ENCODE data around the gene CYP11A1.

The CYP11A1 gene

GRCh38 chr15:74391582-74392450 is 24.4 kb upstream of the CYP11A1 start:
- no peak for TF ChIP-seq SIN3A (IDR thresholded peaks at IDR 0.05; ENCODE audit: borderline replicate concordance, insufficient read depth, low read length)
- no peak for TF ChIP-seq REST (IDR thresholded peaks at IDR 0.05; ENCODE audit: insufficient read depth in 1 of 2, low read depth in 2 of 2, low read length in 2 of 2)
- TF ChIP-seq FOXP2 (optimal IDR thresholded peaks at IDR 0.05; ENCODE audit: borderline replicate concordance, extremely low read depth, extremely low read length, insufficient read depth): no peak
- TF ChIP-seq POLR2AphosphoS5 (IDR thresholded peaks at IDR 0.05; ENCODE audit: low read depth, low read length): no peak
- no peak for TF ChIP-seq TAF1 (IDR thresholded peaks at IDR 0.05; ENCODE audit: borderline replicate concordance, insufficient read depth, low read length)

DNA sequence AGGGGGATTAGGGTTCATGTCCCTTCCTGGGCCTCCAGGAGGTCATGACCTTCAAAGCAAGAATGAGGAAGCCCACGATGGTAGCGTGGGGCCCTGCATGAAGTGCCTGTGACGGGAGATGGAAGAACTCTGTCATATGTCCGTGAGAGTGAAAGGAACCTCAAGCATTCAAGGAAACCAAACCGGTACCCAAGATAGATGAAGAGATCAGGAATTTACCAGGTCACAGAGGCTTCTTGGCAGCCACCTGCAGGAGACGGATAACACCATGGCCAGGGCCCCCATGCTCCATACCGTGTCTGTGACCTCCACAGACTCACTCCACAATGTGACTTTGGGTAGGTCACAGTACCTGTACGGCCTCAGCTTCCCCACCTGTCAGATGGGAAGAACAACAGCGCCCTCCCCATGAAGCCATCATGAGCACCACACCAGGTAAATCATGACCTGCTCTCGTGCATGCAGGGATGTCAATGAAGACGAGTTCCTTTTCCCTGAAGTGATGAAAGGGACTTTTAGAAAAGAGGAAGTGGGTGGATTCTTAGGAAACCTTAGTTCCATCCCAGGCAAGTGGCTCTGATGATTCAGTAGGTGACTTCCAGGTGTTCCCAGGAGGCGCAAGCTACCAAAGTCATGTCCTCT is 23.3 kb upstream of the CYP11A1 start:
- no peak for TF ChIP-seq FOXP2 (optimal IDR thresholded peaks at IDR 0.05; ENCODE audit: borderline replicate concordance, extremely low read depth, extremely low read length, insufficient read depth)
- no peak for TF ChIP-seq SIN3A (IDR thresholded peaks at IDR 0.05; ENCODE audit: borderline replicate concordance, insufficient read depth, low read length)
- TF ChIP-seq TAF1 (IDR thresholded peaks at IDR 0.05; ENCODE audit: borderline replicate concordance, insufficient read depth, low read length): no peak
- TF ChIP-seq POLR2AphosphoS5 (IDR thresholded peaks at IDR 0.05; ENCODE audit: low read depth, low read length): no peak
- no peak for TF ChIP-seq REST (IDR thresholded peaks at IDR 0.05; ENCODE audit: insufficient read depth in 1 of 2, low read depth in 2 of 2, low read length in 2 of 2)

GRCh38 chr15:74389241-74390048 is 22.0 kb upstream of the CYP11A1 start:
- no peak for TF ChIP-seq FOXP2 (optimal IDR thresholded peaks at IDR 0.05; ENCODE audit: borderline replicate concordance, extremely low read depth, extremely low read length, insufficient read depth)
- TF ChIP-seq TAF1 (IDR thresholded peaks at IDR 0.05; ENCODE audit: borderline replicate concordance, insufficient read depth, low read length): no peak
- TF ChIP-seq POLR2AphosphoS5 (IDR thresholded peaks at IDR 0.05; ENCODE audit: low read depth, low read length): no peak
- no peak for TF ChIP-seq REST (IDR thresholded peaks at IDR 0.05; ENCODE audit: insufficient read depth in 1 of 2, low read depth in 2 of 2, low read length in 2 of 2)
- TF ChIP-seq SIN3A (IDR thresholded peaks at IDR 0.05; ENCODE audit: borderline replicate concordance, insufficient read depth, low read length): no peak

DNA sequence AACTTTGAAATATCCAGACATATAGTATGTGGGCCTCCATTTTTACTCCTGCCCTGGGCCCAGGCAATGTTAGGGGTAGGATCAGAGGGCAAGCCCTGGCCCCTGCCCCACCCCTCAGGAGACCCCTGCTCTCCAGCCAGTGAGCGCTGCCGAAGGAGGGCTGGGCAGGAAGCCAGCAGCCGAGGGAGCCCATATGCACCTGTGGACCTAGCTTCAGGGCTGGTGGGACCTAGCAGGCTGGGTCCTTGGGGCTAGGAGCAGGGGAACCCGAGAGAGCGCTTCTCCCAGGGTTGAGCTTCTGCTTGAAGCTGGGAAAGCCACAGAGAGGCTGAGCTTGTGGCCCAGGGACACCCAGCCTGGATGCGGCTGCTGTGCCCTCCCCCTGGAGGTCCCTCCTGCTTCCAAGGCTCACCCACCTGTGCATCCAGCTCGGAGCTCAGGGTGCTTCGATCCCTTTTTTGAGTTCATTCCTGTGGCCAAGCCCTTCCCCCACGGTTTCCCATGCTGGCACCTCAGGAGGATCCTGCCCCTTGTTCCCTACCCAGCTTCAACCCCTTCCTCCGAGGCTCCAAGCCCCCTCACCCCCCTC is 21.0 kb upstream of the CYP11A1 start:
- TF ChIP-seq POLR2AphosphoS5 (IDR thresholded peaks at IDR 0.05; ENCODE audit: low read depth, low read length): no peak
- no peak for TF ChIP-seq SIN3A (IDR thresholded peaks at IDR 0.05; ENCODE audit: borderline replicate concordance, insufficient read depth, low read length)
- no peak for TF ChIP-seq TAF1 (IDR thresholded peaks at IDR 0.05; ENCODE audit: borderline replicate concordance, insufficient read depth, low read length)
- TF ChIP-seq FOXP2 (optimal IDR thresholded peaks at IDR 0.05; ENCODE audit: borderline replicate concordance, extremely low read depth, extremely low read length, insufficient read depth): no peak
- no peak for TF ChIP-seq REST (IDR thresholded peaks at IDR 0.05; ENCODE audit: insufficient read depth in 1 of 2, low read depth in 2 of 2, low read length in 2 of 2)
